GM19193 (cell line): ENCODE results near the gene ATP13A3.

ENCODE experiments used
- POLR2A ChIP-seq: IDR thresholded peaks from 4 replicates; pipeline ENCODE4 v1.6.1; 2011; ENCODE audit not compliant: insufficient read depth, insufficient read length; ENCODE audit errors: extremely low read depth

ATP13A3 gene

DNA sequence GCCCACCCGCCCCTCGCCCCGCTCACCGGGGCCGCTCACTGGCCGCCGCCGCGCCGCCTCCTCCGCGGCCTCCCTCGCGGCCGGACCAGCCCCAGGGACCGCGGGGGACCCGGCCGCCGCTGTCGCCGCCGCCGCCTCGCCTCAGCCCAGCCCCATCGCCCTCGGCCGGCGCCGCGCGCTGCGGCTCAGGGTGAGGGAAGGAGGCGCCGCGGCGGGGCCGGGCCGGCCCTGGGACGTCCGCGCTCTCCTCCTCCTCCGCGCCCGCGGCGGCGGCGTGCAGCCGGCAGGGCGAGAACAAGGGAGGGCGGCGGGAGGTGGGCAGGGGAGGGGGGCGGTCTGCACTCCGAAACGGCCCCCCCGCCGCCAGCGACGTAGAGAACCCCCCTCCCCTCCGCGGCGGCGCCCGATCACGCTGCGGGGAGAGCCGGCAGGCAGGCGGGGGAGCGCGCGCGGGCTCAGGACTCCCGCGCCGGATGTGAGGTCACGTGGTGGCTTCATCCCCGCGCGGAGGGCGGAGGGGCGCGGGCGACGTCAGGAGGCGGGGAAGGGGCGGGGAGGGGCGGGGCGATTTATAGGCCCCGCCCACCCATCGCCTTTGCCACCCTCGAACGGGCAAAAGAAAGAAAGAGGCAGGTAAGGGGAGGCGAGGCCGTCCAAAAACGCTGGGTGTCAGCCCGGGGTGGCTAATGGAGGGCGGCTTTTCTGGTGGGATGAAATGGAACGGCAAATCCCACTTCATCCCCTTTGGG lies at the start of gene ATP13A3:
Gene ATP13A3, minus strand, starts transcription at position 463 of the 749 bp plus-strand sequence. CDS start 24,812 bp downstream, outside the sequence.
- TF ChIP-seq POLR2A = peak; percentile 74

DNA sequence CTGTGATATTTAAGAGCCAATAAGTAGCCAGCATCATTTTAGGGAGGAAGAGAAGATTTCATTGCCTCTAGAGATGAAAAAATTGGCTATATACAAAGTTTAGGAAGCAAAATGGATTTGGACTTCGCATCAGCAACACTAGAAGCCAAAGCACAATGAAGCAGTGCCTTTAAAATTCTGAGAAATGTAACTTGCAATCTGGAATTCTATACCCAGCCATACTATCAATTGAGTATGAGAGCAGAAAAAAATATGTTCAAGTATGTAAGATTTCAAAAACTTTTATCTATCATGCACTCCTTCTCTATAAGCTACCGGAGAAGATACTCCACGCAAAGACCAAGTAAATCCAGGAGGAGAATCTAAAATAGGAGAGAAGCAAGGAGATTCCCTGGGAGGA lies 47.4 kb upstream of the ATP13A3 start:
- TF ChIP-seq POLR2A = no peak

DNA sequence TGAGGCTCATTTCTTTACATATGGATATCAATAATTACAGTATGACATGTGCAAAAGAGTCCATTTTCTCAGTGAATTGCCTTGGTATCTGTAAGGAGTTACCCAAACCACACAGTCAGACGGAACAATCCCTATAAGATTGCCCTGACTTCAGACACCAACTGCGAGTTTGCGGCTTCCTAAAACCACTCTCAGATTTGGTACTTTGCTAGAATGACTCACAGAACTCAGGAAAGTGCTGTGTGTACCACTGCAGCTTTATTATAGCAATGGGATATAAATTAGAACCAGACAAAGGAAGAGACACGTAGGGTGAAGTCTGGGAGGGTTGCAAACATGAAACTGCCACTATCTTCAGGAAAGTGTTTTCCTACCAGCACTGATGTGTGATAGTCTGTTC lies 45.8 kb upstream of the ATP13A3 start:
- no peak for TF ChIP-seq POLR2A

DNA sequence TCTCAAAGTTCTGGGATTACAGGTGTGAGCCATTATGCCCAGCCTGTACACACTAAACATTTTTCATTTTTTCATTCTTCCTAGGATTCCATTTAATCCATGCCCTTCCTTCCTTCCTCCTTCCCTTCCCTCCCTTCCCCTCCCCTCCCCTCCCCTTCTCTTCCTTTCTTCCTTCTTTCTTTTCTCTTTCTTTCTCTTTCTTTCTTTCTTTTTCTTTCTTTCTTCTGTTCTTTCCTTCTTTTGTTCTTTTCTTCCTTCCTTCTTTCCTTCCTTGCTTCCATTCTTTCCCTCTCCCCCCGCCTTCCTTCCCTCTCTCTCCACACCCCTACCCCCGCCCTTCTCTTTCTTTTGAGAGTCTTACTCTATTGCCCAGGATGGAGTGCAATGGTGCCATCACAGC lies 40.9 kb upstream of the ATP13A3 start:
- no peak for TF ChIP-seq POLR2A

DNA sequence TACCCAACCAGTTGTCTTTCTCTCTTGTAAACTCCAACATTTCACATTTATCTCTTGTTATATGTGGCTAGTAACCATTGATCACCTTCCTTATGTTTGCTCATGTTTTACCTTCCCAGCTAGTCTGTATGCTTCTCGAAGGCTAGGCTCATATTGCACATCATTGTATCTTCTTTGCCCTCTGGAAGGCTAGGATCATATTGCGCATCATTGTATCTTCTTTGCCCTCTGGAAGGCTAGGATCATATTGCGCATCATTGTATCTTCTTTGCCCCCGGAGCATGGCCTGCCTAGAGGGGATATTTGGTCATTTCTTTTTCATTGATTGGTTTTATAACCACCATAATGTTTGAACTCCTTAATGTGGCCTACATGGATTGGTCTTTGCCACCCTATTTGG lies 39.4 kb upstream of the ATP13A3 start:
- no peak for TF ChIP-seq POLR2A

DNA sequence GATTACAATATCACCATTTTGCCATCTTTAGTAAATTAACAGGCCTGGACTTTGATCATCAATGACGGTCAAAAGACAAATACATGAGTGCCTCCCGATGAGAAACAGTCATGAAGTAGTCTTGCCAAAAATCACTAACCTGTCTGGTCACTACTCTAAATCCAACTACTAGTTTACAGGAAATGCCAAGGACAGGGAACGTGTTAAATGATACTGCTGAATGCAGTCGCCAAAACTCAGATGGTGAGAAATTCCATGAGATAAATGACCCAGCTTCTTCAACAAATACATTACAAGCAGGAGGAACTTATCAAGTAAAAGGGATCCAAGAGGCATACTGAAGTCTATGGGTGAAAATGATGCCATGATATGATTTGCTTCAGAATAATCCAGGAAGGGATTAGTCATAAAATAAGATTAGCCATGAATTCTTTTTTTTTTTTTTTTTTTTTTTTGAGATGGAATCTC lies 35.8 kb upstream of the ATP13A3 start:
- TF ChIP-seq POLR2A = no peak

DNA sequence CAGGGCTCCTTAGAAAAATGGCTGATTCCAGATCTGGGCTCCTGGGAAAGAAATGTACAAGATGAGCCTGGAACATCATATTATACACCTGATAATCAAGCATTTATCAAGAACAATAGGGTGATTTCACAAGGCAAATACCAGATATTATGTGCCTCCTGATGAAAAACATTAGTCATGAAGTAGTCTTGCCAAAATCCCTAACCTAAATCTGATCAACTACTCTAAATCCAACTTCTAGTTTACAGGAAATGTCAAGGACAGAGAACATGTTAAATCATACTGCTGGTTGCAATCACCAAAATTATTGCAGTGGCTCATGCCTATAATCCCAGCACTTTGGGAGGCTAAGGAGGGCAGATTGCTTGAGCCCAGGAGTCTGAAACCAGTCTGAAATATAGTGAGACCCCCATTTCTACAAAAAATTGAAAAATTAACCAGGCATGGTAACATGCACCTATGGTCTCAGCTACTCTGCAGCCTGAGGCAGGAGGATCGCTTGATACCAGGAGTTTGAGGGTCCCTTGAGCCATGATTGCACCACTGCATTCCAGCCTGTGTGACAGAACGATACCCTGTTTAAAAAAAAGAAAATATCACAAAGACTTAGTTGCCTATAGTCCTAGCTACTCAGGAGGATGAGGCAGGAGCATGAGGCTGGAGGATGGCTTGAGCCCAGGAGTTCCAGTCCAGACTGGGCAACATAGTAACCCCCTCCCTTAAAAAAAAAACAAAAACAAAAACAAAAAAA lies 34.9 kb upstream of the ATP13A3 start:
- TF ChIP-seq POLR2A = no peak

DNA sequence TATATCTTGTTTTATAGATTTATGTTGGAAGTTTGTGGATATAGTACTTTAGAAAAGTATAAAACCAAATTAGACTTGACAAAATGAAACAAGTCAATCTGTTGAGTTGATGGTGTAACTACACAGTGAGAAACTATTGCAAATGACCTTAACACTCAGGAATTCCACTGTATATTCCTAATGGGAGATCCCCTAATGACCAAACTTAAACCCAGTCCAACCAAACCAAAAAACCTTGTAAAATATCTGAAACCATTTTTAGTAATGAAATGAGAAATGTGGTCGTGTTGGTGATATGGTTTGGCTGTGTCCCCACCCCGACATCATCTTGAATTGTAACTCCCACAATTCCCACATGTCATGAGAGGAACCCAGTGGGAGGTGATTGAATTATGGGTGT lies 31.9 kb upstream of the ATP13A3 start:
- no peak for TF ChIP-seq POLR2A

DNA sequence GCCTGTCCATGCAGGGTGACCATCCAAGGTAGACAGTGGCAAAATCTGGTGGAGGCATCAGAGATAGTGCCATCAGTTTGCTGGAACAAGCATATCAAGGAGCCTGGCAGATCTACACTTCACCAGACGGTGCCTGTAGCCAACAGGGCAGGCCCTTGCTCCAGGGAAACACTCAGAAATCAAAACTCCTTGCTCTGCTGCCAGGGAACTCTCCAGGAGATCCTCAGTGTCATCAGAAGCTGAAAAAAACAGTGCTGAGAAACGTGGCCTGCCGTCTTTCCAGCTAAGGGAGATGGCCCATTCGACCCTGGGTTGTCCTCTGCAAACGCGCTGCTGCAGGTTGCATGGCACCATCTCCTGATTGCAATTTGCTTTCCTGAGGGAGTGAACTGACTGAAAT lies 30.5 kb upstream of the ATP13A3 start:
- no peak for TF ChIP-seq POLR2A

DNA sequence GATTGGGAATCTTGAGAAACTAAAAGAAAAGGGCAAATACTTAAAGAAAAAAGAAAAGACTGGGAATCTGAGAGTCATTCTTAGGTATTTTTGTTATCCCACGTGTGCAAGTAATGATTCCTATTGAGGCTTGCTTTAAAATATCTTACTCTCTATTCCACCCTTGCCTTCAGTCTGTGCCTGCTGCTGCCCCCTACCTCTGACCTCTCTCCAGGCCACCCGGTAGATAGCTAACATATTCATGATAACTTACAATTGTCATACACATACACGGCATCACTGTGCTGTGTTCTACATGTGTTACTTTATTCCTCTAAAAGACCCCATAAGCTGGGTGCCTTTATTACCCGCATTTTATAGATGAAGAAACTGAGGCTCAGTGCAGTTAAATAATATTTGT lies 27.8 kb upstream of the ATP13A3 start:
- TF ChIP-seq POLR2A = no peak

DNA sequence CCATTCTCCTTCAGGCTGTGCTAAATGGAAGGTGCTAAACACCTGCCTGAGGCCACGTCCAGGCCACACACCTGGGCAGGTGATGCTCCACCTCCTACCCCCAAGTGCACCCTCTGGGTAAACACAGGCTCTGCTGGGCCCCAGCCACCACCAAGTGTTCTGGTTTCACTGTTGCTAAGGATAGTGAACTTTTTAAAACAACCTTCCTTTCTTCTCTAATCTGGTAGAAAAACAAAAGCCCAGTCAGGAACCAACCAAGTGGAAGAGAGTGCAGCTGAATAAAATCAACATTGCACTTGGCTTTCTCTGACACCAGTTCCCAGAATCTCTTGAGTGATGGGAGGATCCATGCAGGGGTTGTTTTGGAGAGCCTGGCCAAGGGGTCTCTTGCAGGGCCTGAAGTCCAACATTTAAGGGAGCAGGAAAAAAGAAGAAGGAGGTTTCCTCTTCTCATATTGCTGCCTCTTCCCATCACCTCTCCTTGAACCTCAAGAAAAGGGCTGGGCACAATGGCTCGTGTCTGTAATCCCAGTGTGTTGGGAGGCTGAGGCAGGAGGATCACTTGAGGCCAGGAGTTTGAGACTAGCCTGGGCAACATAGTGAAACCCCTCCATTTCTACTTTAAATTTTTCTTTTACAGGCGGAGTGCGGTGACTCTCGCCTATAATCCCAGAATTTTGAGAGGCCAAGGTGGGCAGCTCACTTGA lies 26.2 kb upstream of the ATP13A3 start:
- no peak for TF ChIP-seq POLR2A

DNA sequence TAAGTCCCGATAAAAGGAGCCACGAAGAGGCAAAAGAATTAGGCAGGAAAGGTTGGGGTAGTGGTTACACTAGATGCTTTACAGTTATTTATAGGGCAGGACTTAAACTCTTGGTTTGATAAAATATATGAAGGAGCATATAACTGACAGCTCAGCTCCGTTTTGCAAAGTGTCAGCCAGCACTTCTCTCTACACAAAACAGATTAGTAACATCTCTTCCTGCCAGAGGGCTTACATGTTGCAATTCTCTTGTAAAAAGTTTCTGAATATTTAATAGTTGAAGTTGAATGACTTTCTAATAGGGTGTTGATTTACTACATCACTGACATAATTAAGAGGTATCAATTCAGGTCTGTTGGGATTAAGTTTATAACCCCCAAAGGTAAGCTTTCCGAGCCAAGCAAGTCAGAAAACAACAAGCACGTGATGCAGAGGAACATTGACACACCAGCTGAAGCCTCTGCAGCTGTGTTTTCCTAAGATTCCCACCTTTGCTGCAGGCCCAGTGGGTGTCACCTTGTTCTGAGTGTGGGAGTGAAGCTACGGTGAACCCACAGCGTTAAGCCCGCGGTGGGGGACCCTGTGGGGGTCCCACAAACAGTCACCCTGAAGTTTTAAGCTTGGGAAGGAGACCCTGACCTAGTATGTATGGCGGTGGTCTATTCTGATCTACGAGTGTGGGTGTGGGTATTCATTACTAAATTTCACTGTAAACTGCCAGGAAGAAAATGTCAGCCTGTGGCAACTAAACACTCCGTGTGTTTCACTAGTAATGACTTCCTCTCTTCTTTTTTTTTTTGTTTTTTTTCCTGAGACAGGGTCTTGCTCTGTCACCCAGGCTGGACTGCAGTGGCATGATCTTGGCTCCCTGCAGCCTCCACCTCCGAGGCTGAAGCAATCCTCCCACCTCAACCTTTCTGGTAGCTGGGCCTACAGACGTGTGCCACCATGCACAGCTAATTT lies 22.0 kb upstream of the ATP13A3 start:
- TF ChIP-seq POLR2A = no peak

DNA sequence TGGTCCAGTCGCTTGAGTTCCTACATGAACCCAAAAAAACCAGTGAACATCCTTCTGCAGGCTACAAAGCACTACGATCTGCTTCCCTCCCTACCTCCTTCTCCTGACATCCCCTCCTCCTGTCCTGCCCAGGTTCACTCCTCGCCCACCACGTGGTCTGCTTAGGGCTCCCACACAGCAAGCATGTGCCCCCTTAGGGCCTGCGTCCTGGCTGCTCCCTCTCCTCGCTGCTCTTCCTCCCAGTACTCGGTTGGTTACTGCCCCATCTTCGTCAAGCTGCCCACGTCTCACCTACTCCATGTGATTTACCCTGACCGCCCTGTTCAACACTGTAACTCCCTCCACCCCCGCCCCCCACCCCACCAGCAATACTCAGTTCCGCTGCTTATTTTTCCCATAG lies 20.8 kb upstream of the ATP13A3 start:
- TF ChIP-seq POLR2A = no peak

DNA sequence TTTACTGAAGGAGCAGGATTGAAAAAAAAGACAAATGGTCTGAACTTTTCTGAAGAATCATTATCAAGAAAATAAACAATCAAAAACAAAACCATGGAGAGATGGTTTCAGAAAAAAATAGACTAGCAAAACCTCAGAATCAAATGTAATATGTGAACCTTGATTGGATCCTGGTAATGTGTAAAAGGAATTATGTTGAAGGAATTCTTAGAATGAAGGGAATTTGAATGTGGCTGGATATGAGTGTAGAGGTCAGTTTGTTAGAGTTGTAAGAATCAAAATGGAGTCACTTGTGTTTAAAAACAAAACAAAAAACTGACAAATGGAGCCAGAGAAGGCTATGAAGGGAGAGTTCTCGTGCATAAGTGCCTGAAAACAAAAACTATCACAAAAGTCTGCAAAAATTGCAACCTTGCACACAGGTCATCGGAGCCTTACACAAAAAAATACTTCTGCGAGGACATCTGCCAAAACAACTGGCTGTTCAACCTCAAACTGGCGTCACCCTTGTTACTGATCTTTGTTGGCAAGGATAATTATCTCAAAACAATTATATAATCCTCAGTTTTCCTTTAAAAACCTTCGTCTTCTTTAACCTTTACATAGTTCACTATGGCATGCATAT lies 19.1 kb upstream of the ATP13A3 start:
- TF ChIP-seq POLR2A = no peak
